T-helper 2 cell (primary cell): ENCODE results near the gene PA2G4.
"Not testable (repeated sequence)": the region's sequence is repeated elsewhere in the genome, so short reads cannot be mapped to it uniquely, and the experiment has no call there.

Experiments used
- DNase-seq, 5 experiments: peaks; one replicate each; pipeline versions ENCODE4 v3.0.0 to v3.0.0-alpha.2; 2012 to 2022
- total RNA-seq, 2 donors: gene quantifications; one replicate each; lab custom pipeline; 2026; lab: John Stamatoyannopoulos, UW

The PA2G4 gene
- 39.0 to 43.0 reads per million in 2 donors for total RNA-seq

DNA sequence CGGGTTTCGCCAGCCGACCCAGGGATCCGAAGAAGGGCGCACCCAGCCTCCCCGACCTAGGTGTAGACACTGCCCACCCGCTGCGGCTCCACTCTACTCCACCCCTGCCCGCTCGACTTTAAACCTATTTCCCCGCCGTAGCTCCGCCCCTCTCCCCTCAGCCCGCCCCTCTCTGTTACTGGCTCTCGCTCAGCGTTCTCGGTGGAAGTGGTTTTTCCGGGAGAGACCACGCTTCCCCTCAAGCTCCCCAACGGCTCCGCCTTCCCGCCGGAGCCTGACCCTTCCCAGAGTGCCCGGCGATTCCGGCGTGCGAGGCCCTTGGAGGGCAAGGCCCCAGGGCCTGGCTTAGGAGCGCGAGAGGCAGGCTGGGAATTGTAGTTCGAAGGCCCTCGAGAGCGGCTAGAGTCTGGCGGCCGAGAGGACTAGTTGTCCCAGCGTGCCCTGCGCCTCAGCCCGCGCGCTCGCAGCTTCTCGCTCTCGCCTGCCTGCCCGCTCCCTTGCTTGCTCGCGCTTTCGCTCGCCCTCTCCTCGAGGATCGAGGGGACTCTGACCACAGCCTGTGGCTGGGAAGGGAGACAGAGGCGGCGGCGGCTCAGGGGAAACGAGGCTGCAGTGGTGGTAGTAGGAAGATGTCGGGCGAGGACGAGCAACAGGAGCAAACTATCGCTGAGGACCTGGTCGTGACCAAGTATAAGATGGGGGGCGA, at the start of gene PA2G4:
Gene PA2G4, plus strand, starts transcription at position 451 of the 706 bp plus-strand sequence. Its CDS starts 179 bp downstream, at position 630.
- peak; percentile 82 to 100 (median 95) for DNase-seq

DNA sequence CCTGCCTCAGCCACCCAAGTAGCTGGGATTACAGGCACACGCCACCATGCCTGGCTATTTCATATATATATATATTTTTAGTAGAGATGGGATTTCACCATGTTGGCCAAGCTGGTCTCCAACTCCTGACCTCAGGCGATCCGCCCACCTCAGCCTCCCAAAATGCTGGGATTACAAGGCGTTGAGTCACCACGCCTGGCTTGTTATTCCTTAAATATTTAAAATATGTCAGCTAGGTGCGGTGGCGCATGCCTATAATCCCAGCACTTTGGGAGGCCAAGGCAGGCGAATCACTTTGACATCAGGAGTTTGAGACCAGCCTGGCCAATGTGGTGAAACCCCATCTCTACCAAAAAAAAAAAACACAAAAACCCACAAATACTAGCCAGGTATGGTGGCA, 44.4 kb upstream of the PA2G4 start:
- not testable (repeated sequence) for DNase-seq

DNA sequence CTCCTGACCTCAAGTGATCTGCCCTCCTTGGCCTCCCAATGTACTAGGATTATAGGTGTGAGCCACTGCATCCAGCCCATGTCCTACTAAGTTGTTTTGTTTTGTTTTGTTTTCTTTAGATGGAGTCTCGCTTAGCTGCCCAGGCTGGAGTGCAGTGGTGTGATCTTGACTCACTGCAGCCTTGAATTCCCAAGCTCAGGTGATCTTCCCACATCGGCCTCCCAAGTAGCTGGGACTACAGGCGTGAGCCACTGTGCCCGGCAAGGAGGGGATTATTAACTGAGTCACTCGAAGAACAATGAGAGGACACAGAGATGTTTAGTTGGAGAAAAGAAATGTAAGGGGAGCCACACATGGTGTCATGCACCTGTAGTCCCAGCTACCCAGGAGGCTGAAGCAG, 42.4 kb upstream of the PA2G4 start:
- DNase-seq, result no peak

DNA sequence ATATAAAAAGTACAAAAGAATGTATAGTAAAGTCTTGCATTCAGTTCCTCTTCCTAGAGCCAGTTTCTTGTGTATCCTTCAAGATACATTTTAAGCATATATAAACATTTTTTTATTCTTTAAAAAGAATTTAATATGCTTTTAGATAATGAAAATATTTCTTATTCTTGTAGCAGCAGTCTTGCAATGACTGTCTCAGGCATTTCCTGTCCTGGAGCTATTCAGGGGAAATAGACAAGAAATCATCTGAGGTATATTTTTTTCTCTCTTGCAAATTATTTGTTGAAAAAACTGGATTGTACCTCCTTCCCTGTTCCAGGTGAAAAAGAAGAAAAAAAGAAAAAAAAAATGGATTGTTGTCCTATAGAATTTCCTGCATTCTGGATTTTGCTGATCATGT, 41.4 kb upstream of the PA2G4 start:
- no peak for DNase-seq

DNA sequence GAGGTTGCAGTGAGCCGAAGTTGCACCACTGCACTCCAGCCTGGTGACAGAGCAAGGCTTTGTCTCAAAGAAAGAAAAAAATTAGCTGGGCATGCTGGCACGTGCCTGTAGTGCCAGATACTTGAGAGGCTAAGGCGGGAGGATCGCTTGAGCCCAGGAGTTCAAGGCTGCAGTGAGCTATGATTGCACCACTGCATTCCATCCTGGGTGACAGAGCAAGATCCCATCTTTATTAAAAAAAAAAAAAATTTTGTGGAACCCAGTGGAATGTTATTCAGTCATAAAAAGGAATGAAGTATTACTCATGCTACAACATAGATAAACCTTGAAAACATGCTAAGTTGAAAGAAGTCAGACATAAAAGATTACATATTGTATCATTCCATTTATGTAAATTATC, 32.7 kb upstream of the PA2G4 start:
- DNase-seq, result no peak

DNA sequence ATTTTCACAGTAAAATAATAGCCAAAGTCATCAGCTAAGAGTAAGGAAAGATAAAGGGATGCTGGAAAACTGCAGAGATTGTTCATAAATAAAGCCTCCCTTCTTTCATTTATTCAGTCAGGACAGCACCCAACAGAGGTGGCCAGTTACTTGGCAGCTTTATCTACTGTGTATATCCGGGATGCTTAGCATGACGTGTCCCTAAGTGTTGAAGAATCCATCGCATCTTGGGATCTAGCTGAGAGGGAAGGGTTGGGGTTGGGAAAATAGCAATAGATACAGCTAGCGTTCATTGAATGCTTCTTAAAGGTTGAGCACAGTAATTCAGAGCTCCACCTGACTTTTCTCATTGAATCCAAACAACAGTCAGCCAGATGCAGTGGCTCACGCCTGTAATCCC, 30.0 kb upstream of the PA2G4 start:
- no peak for DNase-seq

DNA sequence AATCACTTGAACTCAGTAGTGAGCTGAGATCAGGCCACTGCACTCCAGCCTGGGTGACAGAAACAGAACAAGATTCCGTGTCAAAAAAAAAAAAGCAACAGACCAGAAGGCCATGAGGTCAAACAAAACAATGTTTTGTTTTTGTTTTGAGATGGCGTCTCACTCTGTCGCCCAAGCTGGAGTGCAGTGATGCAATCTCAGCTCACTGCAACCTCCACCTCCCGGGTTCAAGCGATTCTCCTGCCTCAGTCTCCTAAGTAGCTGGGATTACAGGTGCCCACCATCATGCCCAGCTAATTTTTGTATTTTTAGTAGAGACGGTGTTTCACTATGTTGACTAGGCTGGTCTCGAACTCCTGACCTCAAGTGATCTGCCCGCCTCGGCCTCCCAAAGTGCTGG, 26.4 kb upstream of the PA2G4 start:
- DNase-seq, result not testable (repeated sequence)

DNA sequence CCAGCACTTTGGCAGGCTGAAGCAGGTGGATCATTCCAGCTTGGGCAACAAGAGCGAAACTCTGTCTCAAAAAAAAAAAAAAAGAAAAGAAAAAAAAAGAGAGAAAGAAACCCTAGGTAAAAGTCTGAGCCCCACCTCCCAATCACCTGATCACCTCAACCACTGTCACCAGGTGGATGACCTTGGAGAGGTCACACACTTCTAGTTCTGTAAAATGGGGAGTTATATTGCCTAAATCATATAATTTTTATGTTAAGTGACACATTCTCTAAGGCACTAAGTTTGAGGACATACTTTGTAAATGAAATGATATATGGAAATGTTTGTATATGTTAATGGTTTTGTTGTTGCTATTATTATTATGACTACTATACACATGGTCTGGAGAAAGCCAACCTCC, 25.9 kb upstream of the PA2G4 start:
- DNase-seq, result no peak

DNA sequence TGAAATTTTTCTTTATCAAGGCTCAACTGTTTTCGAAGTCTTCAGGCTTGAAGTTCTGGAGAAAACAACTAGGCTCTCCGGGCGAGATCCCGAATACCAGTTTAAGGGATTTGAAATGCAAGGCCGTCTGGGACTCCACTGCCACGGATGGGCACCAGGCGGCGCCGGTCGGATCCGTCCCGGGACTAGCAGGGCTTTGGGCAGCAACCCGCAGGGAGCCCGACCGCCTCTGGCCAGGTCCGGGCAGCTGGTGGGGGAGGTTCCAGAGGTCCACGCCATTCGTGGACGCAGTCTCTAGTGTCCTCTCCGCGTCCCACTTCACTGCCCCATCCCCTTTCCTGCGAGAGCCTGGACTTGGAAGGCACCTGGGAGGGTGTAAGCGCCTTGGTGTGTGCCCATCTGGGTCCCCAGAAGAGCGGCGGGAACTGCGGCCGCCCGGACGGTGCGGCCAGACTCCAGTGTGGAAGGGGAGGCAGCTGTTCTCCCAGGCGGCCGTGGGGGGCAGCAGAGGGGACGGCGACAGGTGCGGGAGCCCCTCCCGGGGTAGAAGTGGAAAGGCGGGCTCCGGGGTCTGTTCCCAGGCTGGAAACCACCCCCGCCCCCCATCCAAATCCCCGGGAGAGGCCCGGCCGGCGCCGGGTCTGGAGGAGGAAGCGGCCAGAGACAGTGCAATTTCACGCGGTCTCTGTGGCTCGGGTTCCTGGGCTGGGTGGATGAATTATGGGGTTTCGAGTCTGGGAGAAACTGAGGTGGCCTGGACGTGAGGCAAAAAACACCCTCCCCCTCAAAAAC, 25.2 kb upstream of the PA2G4 start:
- DNase-seq, result peak; percentile 21 to 44 (median 35)

DNA sequence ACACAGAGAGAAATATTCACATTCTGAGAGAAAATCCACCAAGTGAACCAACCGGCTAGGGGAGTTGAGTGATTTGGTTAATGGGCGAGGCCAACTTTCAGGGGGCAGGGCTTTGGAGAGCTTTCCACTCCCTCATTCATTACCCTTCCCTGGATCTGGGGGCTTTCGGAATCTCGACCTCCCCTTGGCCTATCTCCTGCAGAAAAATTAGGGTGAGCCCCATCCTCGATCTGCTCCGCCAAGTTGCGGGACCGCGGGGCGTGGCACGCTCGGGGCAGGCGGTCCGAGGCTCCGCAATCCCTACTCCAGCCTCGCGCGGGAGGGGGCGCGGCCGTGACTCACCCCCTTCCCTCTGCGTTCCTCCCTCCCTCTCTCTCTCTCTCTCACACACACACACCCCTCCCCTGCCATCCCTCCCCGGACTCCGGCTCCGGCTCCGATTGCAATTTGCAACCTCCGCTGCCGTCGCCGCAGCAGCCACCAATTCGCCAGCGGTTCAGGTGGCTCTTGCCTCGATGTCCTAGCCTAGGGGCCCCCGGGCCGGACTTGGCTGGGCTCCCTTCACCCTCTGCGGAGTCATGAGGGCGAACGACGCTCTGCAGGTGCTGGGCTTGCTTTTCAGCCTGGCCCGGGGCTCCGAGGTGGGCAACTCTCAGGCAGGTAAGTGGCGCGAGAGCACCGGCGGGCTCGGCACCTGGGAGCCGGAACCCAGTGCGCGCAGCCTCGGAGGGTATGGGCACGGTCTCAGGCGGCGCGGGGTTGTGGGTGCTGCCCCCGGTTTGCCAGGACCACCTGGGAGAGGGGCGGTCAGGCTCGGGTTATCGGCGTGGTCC, 24.4 kb upstream of the PA2G4 start, which contains the start of gene ERBB3:
Gene ERBB3, plus strand, starts transcription at position 443 of the 833 bp plus-strand sequence. Its CDS starts 136 bp downstream, at position 579.
- peak in 4 of 5 experiments; percentile 45 to 66 (median 50) for DNase-seq

DNA sequence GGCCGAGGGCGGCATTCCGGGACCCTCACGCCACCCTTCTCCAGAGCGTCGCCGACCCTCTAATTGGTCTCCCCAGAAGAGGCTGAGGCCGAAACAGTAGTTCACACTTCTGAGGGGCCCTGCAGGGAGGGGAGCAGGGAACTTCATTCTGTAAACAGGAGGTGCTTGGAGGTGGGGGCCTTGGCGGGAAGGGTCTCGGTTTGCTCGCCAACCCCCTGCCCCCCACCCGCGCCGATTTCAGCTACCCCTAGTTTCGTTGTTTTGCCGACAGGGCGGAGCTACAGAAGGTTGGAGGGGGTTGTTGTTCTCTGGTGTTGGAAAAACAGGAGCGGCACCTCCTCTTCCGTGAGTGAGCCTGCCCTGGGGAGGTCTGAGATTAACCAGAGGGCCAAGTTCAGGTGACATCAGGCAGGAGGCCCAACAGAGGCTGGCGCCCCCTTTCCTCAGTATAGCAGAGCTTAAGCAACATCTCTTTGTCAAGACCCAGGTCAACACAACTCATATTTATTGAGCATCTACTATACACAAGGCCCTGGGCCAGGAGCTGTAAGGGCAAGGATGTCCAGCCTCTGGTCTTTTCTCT, 23.7 kb upstream of the PA2G4 start:
- DNase-seq, result no peak

DNA sequence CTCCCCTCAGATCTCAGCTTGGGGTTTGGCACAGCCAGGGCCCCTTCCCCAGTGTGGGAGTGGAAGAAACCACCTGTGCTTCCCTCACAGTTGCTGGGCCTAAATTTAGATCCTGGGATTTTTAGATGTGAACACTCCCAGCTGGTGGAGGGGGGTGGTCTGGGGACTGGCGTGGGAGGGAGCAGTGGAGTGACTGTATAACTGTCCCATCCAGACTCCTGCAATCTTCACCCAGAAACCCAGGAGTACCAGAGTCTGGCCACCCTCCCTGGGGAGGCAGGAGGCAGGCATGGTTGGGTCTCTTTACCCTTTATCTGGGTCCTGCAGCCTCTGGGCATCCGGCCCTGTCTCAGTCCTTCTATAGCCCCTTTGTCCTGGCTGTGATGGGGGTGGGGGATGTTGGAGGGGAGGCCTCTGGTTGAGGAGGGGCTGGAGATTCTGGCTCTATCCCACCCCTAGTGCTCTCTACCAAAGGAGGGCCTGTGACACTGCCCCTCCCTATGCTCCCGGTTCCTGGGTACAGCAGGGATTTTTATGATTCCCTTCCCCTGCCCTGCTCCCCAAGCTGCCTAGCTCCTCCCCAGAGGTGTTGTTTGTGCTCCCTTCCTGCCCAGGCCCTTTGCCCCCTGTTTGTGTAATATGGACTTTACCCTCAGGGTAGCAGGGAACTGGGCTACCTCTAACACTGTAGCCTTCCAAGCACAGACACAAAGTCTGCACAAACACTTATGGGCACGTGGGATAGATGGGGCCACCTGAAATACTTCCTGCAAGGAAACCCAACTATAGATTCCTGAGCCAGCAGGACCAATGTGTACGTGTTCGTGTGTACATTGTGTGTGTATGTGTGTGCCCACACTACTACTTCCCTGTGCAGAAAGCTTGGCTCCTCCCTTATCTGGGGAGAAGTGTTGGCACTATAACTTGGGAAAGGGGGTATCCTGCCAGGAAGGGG, 22.7 kb upstream of the PA2G4 start:
- DNase-seq, result no peak

DNA sequence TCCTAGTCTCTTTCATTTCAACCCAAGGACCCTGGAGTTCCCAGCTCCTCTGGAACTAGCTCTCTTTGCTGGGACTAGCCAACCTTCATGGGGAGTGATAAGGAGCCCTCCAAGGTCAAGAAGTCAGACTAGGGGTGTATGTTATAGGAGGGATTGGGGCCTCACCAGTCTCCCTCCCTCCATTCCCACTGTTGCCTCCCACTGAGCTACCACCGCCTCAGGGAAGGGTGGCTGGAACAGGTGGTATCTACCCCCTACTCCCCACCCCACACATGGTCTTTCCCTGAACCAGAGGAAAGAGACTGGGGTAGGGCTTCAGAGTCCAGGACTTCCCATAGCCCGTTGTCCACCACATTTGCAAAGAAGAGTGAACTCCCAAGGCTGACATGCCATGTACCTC, 22.0 kb upstream of the PA2G4 start:
- DNase-seq, result no peak

DNA sequence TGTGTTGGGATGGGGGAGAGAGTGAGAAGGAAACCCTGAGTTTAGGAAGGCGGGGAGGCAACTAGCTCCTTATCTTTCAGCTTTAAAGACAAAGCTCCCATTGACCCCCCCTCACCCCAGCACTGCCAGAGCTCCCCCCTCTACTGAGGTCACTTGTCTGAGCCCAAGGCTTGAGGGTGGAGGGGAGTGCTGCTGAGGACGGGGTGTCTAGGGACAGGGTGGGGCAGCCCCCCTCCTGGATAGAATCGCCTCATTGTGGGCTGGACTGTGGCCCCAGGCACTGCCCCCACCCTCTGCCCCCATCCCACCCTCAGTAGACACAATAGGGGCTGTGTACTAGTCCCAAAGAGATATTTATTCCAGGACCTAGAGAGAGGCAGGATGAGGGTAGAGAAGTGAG, 21.4 kb upstream of the PA2G4 start:
- no peak for DNase-seq

DNA sequence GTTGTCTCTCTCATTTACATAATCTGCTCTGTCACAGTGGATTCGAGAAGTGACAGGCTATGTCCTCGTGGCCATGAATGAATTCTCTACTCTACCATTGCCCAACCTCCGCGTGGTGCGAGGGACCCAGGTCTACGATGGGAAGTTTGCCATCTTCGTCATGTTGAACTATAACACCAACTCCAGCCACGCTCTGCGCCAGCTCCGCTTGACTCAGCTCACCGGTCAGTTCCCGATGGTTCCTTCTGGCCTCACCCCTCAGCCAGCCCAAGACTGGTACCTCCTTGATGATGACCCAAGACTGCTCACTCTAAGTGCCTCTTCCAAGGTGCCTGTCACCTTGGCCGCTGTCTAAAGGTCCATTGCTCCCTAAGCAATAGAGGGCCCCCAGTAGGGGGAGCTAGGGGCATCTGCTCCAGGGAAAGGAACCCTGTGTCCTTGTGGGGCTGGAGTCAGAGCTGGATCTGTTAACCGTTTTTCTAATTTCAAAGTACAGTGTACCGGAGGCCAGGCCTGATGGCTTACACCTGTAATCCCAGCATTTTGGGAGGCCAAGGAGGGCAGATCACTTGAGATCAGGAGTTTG, 19.3 kb upstream of the PA2G4 start:
- peak in 1 of 5 experiments; percentile 35 for DNase-seq

DNA sequence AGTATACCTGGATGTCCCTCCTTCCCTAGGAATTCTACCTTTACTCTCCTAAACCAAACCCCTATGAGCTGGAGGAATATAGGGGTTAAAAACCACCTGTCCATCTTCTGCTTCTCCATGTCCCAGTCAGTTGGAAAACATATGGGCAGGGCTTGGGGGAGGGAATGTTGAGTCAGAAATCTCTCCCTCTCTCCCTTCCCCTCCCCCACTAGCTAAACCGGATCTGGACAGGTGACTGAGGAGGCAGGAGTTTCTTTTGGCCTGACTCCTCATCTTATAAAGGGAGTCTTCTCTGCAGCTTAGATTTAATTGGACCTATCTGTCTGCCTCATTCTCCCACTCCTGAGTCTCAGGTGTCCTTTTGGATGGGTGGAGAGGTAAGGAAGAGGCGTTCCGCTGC, 18.3 kb upstream of the PA2G4 start:
- no peak for DNase-seq

DNA sequence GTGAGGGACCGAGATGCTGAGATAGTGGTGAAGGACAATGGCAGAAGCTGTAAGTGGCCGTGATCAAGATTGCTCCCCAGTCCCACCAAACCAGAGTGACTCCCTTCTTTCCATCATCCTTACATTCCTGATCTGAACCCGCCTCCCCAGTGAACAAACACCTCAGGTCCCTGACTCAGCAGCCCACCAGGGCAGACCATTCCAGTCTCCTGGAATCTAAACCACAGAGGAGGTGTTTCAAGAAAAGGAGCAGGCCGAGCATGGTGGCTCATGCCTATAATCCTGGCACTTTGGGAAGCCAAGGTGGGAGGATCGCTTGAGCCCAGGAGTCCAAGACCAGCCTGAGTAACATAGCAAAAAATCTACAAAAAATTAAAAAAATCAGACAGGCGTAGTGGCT, 17.8 kb upstream of the PA2G4 start:
- DNase-seq, result no peak

DNA sequence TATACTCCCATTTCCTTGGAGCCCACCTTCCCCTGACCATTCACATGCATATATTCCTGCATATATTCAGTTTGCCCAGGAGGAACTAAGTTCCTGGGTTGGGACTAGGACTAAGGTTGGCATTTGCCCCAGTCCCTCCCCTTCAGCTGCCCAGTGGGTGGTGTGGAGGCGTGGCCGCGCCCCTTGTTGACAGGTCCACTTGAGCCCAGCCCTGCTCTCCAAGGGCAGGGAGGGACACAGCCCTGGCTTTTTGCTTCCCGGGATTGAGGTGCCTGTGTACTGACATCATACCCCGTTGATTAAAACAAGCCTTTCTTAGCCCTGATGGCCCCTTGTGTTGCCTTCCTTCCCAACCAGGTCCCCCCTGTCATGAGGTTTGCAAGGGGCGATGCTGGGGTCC, 17.1 kb upstream of the PA2G4 start:
- DNase-seq, result no peak

DNA sequence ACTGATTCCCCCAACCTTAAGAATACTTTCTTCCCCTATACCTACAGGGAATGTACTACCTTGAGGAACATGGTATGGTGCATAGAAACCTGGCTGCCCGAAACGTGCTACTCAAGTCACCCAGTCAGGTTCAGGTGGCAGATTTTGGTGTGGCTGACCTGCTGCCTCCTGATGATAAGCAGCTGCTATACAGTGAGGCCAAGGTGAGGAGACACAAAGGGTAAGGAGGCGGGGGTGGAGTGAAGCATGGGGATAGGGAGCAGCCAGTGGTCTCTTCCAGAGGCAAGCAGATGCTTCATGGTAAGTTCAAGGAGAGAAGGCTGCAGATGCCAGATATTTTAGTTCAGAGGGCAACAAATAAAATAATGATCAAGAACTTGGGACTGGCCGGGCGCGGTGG, 6.6 kb upstream of the PA2G4 start:
- DNase-seq, result no peak

DNA sequence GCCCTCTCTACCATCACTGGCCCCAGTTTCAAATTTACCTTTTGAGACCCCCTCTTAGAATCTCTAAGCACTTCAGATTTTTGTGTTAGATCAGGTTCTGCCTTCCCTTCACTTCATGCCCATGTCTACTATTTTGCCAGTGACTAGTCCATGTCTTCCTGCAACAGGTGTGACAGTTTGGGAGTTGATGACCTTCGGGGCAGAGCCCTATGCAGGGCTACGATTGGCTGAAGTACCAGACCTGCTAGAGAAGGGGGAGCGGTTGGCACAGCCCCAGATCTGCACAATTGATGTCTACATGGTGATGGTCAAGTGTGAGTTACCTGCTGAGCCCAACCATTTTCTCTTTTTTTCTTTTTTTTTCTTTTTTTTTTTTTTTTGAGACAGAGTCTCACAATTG, 5.8 kb upstream of the PA2G4 start:
- no peak for DNase-seq

DNA sequence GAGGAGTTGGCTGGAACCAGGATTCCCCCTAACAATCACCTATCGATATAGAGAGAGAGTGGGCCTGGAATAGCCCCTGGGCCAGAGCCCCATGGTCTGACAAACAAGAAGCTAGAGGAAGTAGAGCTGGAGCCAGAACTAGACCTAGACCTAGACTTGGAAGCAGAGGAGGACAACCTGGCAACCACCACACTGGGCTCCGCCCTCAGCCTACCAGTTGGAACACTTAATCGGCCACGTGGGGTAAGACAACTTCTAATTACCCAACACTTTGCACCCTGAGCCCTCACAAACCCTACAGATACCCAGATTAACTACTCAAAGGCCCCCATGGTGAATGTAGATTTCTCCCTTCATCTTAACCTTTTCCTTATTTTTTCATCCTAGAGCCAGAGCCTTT, 4.6 kb upstream of the PA2G4 start:
- DNase-seq, result no peak
